ENCODE measurements around the gene CEP126.
"Not testable (repeated sequence)": the region's sequence is repeated elsewhere in the genome, so short reads cannot be mapped to it uniquely, and the experiment has no call there.

The CEP126 gene

DNA sequence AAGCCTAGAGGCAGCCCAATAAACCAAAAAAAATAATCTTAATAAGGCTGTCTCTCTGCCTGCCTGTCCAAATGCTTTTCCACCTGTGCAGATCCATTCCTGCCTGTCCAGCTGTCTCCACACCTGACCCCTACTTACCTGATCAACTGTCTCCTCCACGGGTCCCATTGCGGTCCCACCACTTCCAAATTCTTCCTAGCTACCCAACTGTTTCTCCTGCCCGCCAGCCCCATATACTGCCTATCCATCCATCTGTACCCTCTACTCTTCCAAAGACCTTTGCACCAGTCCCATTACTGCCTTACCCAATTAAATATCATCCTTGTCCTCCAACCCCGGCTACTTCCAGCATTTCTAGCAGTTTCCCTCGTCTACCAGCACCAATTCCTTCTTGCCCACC is 40.9 kb downstream of the CEP126 start:
- H3K4me3 ChIP-seq (ENCODE audit: low read length): no peak overlapping the region
- DNase-seq: no peak
- no peak overlapping the region for H3K9ac ChIP-seq (ENCODE audit: low read length)
- no peaks in the 10 kb centered on the region for H3K9me2 ChIP-seq (replicated peaks; ENCODE audit: insufficient read depth, low read length)
- no peaks in the 10 kb centered on the region for H3K79me2 ChIP-seq (ENCODE audit: low read length)
- H3K4me2 ChIP-seq (ENCODE audit: low read depth, low read length): no peak overlapping the region
- no peaks in the 10 kb centered on the region for H3K4me1 ChIP-seq (ENCODE audit: low read length)
- no peaks in the 10 kb centered on the region for H3K36me3 ChIP-seq (replicated peaks; ENCODE audit: insufficient read depth, low read length)
- no peaks in the 10 kb centered on the region for H3K9me3 ChIP-seq (replicated peaks; ENCODE audit: insufficient read depth, low read length)
- no peak overlapping the region for H3K27ac ChIP-seq (ENCODE audit: low read length)
- no peaks in the 10 kb centered on the region for H3F3A ChIP-seq (ENCODE audit: insufficient read depth, low read length)
- H2AFZ ChIP-seq (ENCODE audit: low read length): no peak overlapping the region
- no peaks in the 10 kb centered on the region for H4K20me1 ChIP-seq (ENCODE audit: insufficient read depth, low read length)
- H3K27me3 ChIP-seq (replicated peaks; ENCODE audit: insufficient read depth, low read length): no peaks in the 10 kb centered on the region
- TF ChIP-seq EZH2 (optimal IDR thresholded peaks at IDR 0.05; ENCODE audit: low read depth, low read length) (no peak), EZH2phosphoT487 (IDR thresholded peaks at IDR 0.05; ENCODE audit: low read length) (no peak)
- TF ChIP-seq, protein P1, sequence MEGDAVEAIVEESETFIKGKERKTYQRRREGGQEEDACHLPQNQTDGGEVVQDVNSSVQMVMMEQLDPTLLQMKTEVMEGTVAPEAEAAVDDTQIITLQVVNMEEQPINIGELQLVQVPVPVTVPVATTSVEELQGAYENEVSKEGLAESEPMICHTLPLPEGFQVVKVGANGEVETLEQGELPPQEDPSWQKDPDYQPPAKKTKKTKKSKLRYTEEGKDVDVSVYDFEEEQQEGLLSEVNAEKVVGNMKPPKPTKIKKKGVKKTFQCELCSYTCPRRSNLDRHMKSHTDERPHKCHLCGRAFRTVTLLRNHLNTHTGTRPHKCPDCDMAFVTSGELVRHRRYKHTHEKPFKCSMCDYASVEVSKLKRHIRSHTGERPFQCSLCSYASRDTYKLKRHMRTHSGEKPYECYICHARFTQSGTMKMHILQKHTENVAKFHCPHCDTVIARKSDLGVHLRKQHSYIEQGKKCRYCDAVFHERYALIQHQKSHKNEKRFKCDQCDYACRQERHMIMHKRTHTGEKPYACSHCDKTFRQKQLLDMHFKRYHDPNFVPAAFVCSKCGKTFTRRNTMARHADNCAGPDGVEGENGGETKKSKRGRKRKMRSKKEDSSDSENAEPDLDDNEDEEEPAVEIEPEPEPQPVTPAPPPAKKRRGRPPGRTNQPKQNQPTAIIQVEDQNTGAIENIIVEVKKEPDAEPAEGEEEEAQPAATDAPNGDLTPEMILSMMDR (IDR thresholded peaks at IDR 0.05; ENCODE audit: low read length): no peak

DNA sequence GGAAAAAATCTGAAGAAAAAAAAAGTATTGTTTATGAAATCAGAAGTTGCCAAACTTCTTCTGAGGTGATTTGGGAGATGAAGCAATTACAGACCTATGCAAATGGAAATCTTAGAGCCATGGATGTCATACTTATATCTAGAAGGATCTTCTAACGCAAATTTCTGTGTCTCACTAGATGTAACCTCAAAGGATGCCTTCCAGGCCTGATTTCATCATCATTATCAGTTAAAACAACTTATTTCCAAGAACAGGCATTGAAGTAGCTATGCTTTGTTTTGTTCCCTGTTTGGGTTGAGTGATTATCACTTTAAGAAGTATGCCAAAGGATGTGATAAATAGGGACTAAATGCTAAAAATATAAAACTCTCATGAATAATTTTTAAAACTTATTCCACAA is 45.4 kb downstream of the CEP126 start:
- H3K9me2 ChIP-seq (replicated peaks; ENCODE audit: insufficient read depth, low read length): no peaks in the 10 kb centered on the region
- H3F3A ChIP-seq (ENCODE audit: insufficient read depth, low read length): no peaks in the 10 kb centered on the region
- H3K4me3 ChIP-seq (ENCODE audit: low read length): no peak overlapping the region
- DNase-seq: no peak
- no peaks in the 10 kb centered on the region for H3K4me1 ChIP-seq (ENCODE audit: low read length)
- H3K9me3 ChIP-seq (replicated peaks; ENCODE audit: insufficient read depth, low read length): no peaks in the 10 kb centered on the region
- no peak overlapping the region for H3K4me2 ChIP-seq (ENCODE audit: low read depth, low read length)
- no peak overlapping the region for H3K9ac ChIP-seq (ENCODE audit: low read length)
- no peak overlapping the region for H2AFZ ChIP-seq (ENCODE audit: low read length)
- no peaks in the 10 kb centered on the region for H4K20me1 ChIP-seq (ENCODE audit: insufficient read depth, low read length)
- TF ChIP-seq, protein P1 (IDR thresholded peaks at IDR 0.05; ENCODE audit: low read length): no peak
- TF ChIP-seq EZH2phosphoT487 (IDR thresholded peaks at IDR 0.05; ENCODE audit: low read length) (no peak), EZH2 (optimal IDR thresholded peaks at IDR 0.05; ENCODE audit: low read depth, low read length) (no peak)
- no peak overlapping the region for H3K27ac ChIP-seq (ENCODE audit: low read length)
- H3K79me2 ChIP-seq (ENCODE audit: low read length): no peaks in the 10 kb centered on the region
- no peaks in the 10 kb centered on the region for H3K27me3 ChIP-seq (replicated peaks; ENCODE audit: insufficient read depth, low read length)
- no peaks in the 10 kb centered on the region for H3K36me3 ChIP-seq (replicated peaks; ENCODE audit: insufficient read depth, low read length)

DNA sequence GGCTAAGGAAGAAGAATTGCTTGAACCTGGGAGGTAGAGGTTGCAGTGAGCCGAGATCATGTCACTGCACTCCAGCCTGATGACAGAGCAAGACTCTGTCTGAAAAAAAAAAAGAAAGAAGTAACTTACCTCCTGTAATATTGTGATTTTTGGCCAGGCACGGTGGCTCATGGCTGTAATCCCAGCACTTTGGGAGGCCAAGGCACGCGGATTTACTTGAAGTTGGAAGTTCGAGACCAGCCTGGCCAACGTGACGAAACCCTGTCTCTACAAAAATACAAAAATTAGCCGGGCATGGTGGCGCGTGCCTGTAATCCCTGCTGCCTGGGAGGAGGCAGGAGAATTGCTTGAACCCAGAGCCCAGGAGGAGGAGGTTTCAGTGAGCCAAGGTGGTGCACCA is 49.4 kb downstream of the CEP126 start:
- not testable (repeated sequence) for H2AFZ ChIP-seq (ENCODE audit: low read length); H4K20me1 ChIP-seq (ENCODE audit: insufficient read depth, low read length); H3K36me3 ChIP-seq (replicated peaks; ENCODE audit: insufficient read depth, low read length); H3K4me3 ChIP-seq (ENCODE audit: low read length); H3K27me3 ChIP-seq (replicated peaks; ENCODE audit: insufficient read depth, low read length); H3K9ac ChIP-seq (ENCODE audit: low read length); H3K79me2 ChIP-seq (ENCODE audit: low read length); DNase-seq; H3K9me2 ChIP-seq (replicated peaks; ENCODE audit: insufficient read depth, low read length); H3K4me1 ChIP-seq (ENCODE audit: low read length); H3K9me3 ChIP-seq (replicated peaks; ENCODE audit: insufficient read depth, low read length); H3K4me2 ChIP-seq (ENCODE audit: low read depth, low read length); H3F3A ChIP-seq (ENCODE audit: insufficient read depth, low read length); H3K27ac ChIP-seq (ENCODE audit: low read length)

GRCh38 chr11:101974255-101974654 is 59.4 kb downstream of the CEP126 start:
- Histone ChIP-seq H3K4me1 (ENCODE audit: low read length) (0 out of 2 replicates have a peak, but pooled peaks cover 4% of the 10 kb centered on the region), H2AFZ (ENCODE audit: low read length) (no peak overlapping the region), H3K36me3 (replicated peaks; ENCODE audit: insufficient read depth, low read length) (no peaks in the 10 kb centered on the region), H4K20me1 (ENCODE audit: insufficient read depth, low read length) (no peaks in the 10 kb centered on the region), H3K4me2 (ENCODE audit: low read depth, low read length) (no peak overlapping the region), H3K27ac (ENCODE audit: low read length) (no peak overlapping the region), H3K9me3 (replicated peaks; ENCODE audit: insufficient read depth, low read length) (no peaks in the 10 kb centered on the region), H3F3A (ENCODE audit: insufficient read depth, low read length) (no peaks in the 10 kb centered on the region), H3K9me2 (replicated peaks; ENCODE audit: insufficient read depth, low read length) (no peaks in the 10 kb centered on the region), H3K79me2 (ENCODE audit: low read length) (no peaks in the 10 kb centered on the region), H3K9ac (ENCODE audit: low read length) (no peak overlapping the region), H3K4me3 (ENCODE audit: low read length) (no peak overlapping the region), H3K27me3 (replicated peaks; ENCODE audit: insufficient read depth, low read length) (no peaks in the 10 kb centered on the region)
- TF ChIP-seq, protein P1 (IDR thresholded peaks at IDR 0.05; ENCODE audit: low read length): no peak; the same call in 1 of the 2 replicates
- no peak for TF ChIP-seq EZH2phosphoT487 (IDR thresholded peaks at IDR 0.05; ENCODE audit: low read length)
- no peak for TF ChIP-seq EZH2 (optimal IDR thresholded peaks at IDR 0.05; ENCODE audit: low read depth, low read length)
- no peak for DNase-seq

Measured in MM.1S (cell line).